ENCODE measurements around the gene SLC12A4. TPM values are rescaled to one million over a fixed set of nuclear protein-coding genes. Genes with fewer than 3 reads are reported as not detected.

Gene SLC12A4
- total and polyA plus RNA-seq, 10 donors: 4.6 to 68.5 (median 29.4) TPM

DNA sequence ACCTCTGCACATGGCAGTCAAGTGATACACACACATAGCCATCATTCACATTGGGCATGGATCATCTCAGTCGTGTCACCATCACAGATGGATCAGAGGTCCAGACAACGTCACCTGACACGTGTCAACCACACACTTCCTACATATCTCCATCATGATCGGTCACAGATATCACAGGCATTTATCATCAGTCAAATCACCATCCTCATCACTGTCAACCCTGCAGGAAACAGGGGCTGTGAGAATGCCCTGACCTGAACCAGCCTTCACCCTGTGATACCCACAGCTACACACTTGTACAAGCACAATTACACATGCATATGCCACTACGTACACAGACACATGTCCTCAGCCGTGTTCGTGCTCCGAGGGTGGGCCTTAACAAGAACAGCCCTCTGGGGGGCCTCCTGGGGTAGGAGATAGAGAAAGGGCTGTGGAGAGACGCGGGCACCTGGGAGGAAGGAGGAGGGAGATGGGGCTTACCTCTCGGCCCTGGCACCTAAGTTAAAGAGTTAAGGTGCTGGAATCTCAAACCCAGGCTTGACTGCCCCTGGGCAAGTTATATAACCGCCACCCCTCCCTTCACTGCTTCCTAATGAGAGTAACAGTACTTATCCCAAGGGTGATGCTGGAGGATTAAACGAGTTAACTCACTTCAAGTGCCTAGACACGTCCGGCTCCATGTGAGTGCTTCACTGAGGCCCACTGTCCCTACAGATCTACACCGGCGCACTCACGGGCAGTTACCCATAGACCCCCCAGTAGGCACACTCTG lies 1.1 kb downstream of the SLC12A4 start:
- H3K27ac ChIP-seq: peak overlapping the region; percentile 84 to 92 (median 88)
- no peaks in the 10 kb centered on the region for H3K9me3 ChIP-seq
- DNase-seq: peak; percentile 67
- TF ChIP-seq, protein P1, sequence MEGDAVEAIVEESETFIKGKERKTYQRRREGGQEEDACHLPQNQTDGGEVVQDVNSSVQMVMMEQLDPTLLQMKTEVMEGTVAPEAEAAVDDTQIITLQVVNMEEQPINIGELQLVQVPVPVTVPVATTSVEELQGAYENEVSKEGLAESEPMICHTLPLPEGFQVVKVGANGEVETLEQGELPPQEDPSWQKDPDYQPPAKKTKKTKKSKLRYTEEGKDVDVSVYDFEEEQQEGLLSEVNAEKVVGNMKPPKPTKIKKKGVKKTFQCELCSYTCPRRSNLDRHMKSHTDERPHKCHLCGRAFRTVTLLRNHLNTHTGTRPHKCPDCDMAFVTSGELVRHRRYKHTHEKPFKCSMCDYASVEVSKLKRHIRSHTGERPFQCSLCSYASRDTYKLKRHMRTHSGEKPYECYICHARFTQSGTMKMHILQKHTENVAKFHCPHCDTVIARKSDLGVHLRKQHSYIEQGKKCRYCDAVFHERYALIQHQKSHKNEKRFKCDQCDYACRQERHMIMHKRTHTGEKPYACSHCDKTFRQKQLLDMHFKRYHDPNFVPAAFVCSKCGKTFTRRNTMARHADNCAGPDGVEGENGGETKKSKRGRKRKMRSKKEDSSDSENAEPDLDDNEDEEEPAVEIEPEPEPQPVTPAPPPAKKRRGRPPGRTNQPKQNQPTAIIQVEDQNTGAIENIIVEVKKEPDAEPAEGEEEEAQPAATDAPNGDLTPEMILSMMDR (IDR thresholded peaks at IDR 0.05 in 8 of 11, conservative IDR thresholded peaks at IDR 0.05 in 3 of 11): no peak
- TF ChIP-seq POLR2AphosphoS5 (IDR thresholded peaks at IDR 0.05): no peak
- TF ChIP-seq POLR2A (IDR thresholded peaks at IDR 0.05): no peak
- H3K4me3 ChIP-seq: peak overlapping the region; percentile 66 to 96 (median 84)
- WGBS, 5 donors: 14 to 34% (median 23%) methylated on average over 18 of the region's 18 CpGs
- H3K27me3 ChIP-seq (replicated peaks in 1 of 7): no peaks in the 10 kb centered on the region
- H3K4me1 ChIP-seq: peaks cover 32 to 69% (median 47%) of the 10 kb centered on the region in 6 donors
- intact Hi-C loops (cut with DNase I; ENCODE audit: low total_unique reads): no loop called here
- H3K36me3 ChIP-seq: peaks cover 0 to 13% (median 7%) of the 10 kb centered on the region in 6 donors

DNA sequence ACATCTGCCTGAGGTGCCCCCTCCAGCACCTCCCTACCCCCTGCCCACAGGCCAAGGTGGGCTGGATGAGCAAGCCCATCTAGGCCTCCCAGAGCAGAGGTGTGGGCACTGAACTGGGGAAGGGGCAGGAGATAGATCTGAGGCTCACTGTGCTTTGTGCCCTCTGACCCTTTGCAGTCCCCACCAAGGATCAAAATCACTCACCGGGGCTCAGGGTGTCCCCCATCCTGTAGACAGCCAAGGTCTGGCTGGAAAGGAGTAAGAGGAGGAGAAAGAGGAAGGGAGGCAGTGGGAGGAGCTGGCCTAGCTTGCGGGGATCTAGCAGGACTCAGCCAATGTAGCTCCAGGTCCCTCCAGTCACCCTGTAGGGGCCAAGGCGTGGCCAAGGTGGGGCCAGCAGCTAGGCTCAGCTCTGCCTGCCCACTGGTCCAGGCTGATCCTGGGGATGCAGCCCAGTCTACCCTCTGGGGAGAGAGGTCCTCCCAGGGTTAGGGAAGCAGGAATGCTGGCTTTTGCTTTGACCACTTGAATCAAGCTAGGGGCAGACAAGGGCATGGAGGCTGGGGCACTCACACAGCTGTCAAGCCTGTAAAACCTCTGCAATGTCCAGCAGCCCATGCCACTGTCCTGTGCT lies 1.8 kb downstream of the SLC12A4 start:
- DNase-seq: peak; percentile 71
- H3K9me3 ChIP-seq: no peaks in the 10 kb centered on the region
- 54 to 74% (median 67%) methylated on average over 3 of the region's 3 CpGs for WGBS, 5 donors
- H3K27me3 ChIP-seq (replicated peaks in 1 of 7): no peaks in the 10 kb centered on the region
- H3K36me3 ChIP-seq: peaks cover 0 to 20% (median 11%) of the 10 kb centered on the region in 6 donors
- intact Hi-C loops (cut with DNase I; ENCODE audit: low total_unique reads): no loop called here
- H3K27ac ChIP-seq: peak overlapping the region in 6 of 8 donors; percentile 19 to 92 (median 88)
- H3K4me1 ChIP-seq: peaks cover 35 to 76% (median 50%) of the 10 kb centered on the region in 6 donors
- H3K4me3 ChIP-seq: peak overlapping the region in 5 of 8 donors; percentile 66 to 96 (median 82)
- TF ChIP-seq, protein P1 (IDR thresholded peaks at IDR 0.05 in 8 of 11, conservative IDR thresholded peaks at IDR 0.05 in 3 of 11): no peak
- TF ChIP-seq POLR2A (IDR thresholded peaks at IDR 0.05) (no peak), POLR2AphosphoS5 (IDR thresholded peaks at IDR 0.05) (peak in 2 of 3 donors; percentile 18 to 26)

DNA sequence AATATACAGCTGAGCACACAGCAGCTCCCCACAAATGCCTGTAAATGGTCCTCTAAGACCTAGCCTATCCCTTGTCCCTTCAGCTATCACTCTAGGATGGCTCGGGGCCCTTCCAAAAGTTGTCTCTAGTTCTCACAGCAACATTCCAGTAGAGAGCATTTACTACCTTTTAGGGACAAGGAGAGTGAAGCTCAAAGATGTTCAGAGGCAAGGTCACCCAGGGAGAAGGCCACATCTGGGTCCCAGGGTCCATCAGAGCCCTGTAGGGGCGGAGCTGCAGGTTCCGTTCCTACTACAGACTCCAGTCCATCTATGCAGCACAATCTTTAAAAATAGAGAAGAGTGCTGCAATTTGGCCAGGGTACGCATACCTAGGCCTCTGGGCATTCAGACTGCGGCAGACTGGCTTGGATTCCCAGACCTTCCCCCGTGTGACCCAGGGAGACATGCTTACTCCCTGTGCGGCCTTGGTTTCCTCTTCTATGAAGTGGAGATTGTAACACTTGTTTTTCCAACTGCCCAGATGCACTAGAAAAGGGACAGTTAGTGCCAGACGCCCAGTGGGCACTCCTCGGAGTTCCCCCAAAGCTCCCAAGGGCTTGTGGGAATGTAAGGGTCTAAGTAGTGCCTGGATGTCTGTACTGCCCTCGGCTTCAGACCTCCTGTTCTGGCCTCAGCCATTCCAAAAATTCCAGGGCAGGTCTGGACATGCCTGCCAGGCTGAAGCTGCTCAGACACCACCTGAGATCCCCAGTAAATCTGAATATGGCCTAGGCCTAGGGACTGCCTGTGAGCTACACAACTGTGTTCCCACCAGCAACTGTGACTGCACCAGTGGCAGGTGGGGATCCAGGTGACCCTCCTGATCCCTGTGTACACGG lies 2.5 kb downstream of the SLC12A4 start:
- Histone ChIP-seq H3K4me3 (peak overlapping the region in 1 of 8 donors; percentile 74), H3K36me3 (peaks cover 0 to 27% (median 18%) of the 10 kb centered on the region in 6 donors), H3K4me1 (peaks cover 35 to 83% (median 56%) of the 10 kb centered on the region in 6 donors), H3K9me3 (no peaks in the 10 kb centered on the region), H3K27ac (peak overlapping the region in 5 of 8 donors; percentile 7 to 92 (median 87)), H3K27me3 (replicated peaks in 1 of 7) (no peaks in the 10 kb centered on the region)
- no peak for DNase-seq
- TF ChIP-seq, protein P1 (IDR thresholded peaks at IDR 0.05 in 8 of 11, conservative IDR thresholded peaks at IDR 0.05 in 3 of 11): no peak
- TF ChIP-seq POLR2AphosphoS5 (IDR thresholded peaks at IDR 0.05) (no peak), POLR2A (IDR thresholded peaks at IDR 0.05) (no peak)
- WGBS, 5 donors: 70 to 81% (median 76%) methylated on average over 10 to 11 of the region's 11 CpGs
- intact Hi-C loops (cut with DNase I; ENCODE audit: low total_unique reads): no loop called here

All from spleen (tissue), 11 donors.